Endothelial cell (in vitro differentiated cells): Measurements from ENCODE around the gene PPP4C. TPM values are rescaled to one million over a fixed set of nuclear protein-coding genes. Genes with fewer than 3 reads are reported as not detected.

Source experiments
- DNase-seq: peaks from one replicate; pipeline ENCODE4 v3.0.0; 2021; ENCODE audit warnings: low spot score
- H3K27ac Mint-ChIP-seq: one replicate; pipeline ENCODE4 v1.8.0; 2021; ENCODE audit warnings: mixed read lengths, inconsistent platforms; ENCODE audit not compliant: unreplicated experiment
- H3K27me3 Mint-ChIP-seq: one replicate; pipeline ENCODE4 v1.8.0; 2021; ENCODE audit warnings: mild to moderate bottlenecking, moderate library complexity, mixed read lengths, inconsistent platforms; ENCODE audit not compliant: unreplicated experiment
- H3K36me3 Mint-ChIP-seq: one replicate; pipeline ENCODE4 v1.8.0; 2021; ENCODE audit warnings: mild to moderate bottlenecking, low read depth, mixed read lengths, inconsistent platforms; ENCODE audit not compliant: unreplicated experiment
- H3K4me1 Mint-ChIP-seq: one replicate; pipeline ENCODE4 v1.8.0; 2021; ENCODE audit warnings: mild to moderate bottlenecking, mixed read lengths, inconsistent platforms; ENCODE audit not compliant: unreplicated experiment
- H3K4me3 Mint-ChIP-seq: one replicate; pipeline ENCODE4 v1.8.0; 2021; ENCODE audit warnings: mild to moderate bottlenecking, mixed read lengths, inconsistent platforms; ENCODE audit not compliant: unreplicated experiment
- H3K9me3 Mint-ChIP-seq: one replicate; pipeline ENCODE4 v1.8.0; 2021; ENCODE audit warnings: mixed read lengths, inconsistent platforms; ENCODE audit not compliant: unreplicated experiment
- total RNA-seq: library from RNA; stranded (reverse); fragmentation: NEBNext Ultra II Directional; extraction: Animal tissue kit (Norgen Biotek cat#: 25700); gene quantifications from one replicate; pipeline ENCODE4 v1.2.1, GENCODE V29; 2021; ENCODE audit not compliant: unreplicated experiment
- TF ChIP-seq, protein P1 (sequence below): fragments of 200-600 bp; sonication (generic); IDR thresholded peaks from one replicate; pipeline ENCODE4 v1.5.0; 2021; ENCODE audit warnings: antibody characterized with exemption; ENCODE audit not compliant: unreplicated experiment

PPP4C gene
- total RNA-seq, 1 donor from 2014 or later = 191 TPM

DNA sequence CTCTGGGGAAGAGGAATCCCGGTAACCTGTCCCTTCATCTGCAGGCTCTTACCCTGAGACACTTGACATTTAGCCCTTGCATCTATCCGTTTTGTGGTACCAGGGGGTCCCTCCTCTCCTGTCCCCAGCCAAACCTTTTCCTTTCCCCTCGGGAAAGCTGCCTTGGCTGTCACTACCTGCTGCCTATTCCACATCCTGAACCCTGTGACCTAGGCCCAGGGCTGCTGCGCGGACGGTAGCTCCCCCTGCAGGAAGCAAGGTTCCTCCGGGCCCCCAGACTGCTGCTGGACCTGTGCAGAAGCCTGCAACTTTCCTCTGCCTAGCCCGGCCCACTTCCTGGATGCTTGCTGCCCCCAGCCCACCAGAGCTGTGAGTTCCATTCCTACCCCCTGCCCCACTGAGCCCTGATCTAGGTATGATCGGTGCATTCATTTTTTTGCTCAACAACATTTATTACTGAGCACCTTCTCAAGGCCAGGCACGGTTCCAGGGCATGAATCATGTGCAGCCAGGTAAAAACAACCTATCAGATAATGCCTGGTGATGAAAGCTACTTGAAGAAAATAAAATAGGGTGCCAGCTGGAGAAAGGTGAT is 20.7 kb upstream of the PPP4C start:
- Mint-ChIP-seq H3K4me3 (peak overlapping the region; percentile 51), H3K9me3 (no peaks in the 10 kb centered on the region), H3K4me1 (peaks cover 21% of the 10 kb centered on the region), H3K36me3 (peaks cover 4% of the 10 kb centered on the region), H3K27me3 (peaks cover 3% of the 10 kb centered on the region), H3K27ac (no peak overlapping the region)
- DNase-seq = peak; percentile 76
- TF ChIP-seq, protein P1, sequence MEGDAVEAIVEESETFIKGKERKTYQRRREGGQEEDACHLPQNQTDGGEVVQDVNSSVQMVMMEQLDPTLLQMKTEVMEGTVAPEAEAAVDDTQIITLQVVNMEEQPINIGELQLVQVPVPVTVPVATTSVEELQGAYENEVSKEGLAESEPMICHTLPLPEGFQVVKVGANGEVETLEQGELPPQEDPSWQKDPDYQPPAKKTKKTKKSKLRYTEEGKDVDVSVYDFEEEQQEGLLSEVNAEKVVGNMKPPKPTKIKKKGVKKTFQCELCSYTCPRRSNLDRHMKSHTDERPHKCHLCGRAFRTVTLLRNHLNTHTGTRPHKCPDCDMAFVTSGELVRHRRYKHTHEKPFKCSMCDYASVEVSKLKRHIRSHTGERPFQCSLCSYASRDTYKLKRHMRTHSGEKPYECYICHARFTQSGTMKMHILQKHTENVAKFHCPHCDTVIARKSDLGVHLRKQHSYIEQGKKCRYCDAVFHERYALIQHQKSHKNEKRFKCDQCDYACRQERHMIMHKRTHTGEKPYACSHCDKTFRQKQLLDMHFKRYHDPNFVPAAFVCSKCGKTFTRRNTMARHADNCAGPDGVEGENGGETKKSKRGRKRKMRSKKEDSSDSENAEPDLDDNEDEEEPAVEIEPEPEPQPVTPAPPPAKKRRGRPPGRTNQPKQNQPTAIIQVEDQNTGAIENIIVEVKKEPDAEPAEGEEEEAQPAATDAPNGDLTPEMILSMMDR = peak; percentile 62

DNA sequence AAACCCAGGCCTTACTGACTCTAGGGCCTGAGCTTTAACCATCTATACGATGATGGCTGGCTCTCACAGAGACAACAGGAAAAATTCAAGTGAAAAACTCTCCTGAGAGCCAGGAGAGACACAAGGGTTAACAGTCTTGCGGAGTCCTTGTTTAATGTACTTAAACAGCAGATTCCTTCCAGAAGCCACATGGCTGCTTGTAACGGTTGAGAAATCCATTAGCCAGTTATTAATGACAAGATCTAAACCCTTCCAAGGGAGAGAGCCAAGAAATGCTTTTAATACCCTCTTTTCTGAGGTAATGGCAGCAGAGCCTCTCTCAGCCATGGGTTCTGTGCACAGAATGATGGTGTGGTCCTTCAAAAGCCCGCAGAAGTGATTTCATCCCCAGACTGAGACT is 15.4 kb upstream of the PPP4C start:
- peaks cover 2% of the 10 kb centered on the region for H3K27me3 Mint-ChIP-seq
- H3K27ac Mint-ChIP-seq = no peak overlapping the region
- peaks cover 6% of the 10 kb centered on the region for H3K36me3 Mint-ChIP-seq
- DNase-seq = no peak
- TF ChIP-seq, protein P1 = no peak
- H3K9me3 Mint-ChIP-seq = no peaks in the 10 kb centered on the region
- no peak overlapping the region for H3K4me3 Mint-ChIP-seq
- peaks cover 2% of the 10 kb centered on the region for H3K4me1 Mint-ChIP-seq

DNA sequence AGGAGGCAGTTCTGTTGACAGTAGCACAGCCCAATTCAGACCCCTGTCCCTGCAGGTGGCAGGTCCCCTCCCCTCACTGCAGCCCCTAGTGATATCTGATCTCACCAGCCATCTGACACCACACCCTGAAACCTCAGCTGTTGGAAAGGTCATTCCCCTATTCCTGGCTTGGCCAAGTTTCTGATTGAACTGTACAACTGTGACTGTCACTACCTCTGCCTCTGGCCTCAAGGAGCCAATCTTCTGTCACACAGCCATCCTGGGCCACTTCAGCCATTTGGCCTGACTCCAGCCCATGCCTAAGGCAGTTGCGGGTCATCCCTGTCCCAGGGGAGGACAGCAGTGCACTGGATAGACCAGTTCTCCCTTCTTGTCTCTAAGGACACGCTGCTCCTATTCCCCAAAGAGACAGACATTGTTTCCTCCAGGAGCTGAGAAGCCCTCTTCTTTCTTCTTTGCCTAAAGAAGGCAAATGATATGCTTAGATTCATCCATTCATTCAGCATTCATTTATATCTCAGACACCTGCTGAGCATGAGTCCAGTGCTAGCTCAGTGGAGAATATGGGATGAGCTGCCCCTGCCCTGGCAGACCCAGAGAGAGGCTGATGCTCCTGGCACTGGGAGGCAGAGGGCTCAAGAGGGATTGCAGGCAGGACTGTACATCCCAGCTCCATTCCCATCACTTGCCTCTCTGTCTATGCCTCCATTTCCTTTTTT is 14.8 kb upstream of the PPP4C start:
- TF ChIP-seq, protein P1 = no peak
- H3K9me3 Mint-ChIP-seq = no peaks in the 10 kb centered on the region
- no peak overlapping the region for H3K4me3 Mint-ChIP-seq
- peaks cover 2% of the 10 kb centered on the region for H3K27me3 Mint-ChIP-seq
- peaks cover 6% of the 10 kb centered on the region for H3K36me3 Mint-ChIP-seq
- H3K4me1 Mint-ChIP-seq = peaks cover 2% of the 10 kb centered on the region
- DNase-seq = no peak
- no peak overlapping the region for H3K27ac Mint-ChIP-seq

DNA sequence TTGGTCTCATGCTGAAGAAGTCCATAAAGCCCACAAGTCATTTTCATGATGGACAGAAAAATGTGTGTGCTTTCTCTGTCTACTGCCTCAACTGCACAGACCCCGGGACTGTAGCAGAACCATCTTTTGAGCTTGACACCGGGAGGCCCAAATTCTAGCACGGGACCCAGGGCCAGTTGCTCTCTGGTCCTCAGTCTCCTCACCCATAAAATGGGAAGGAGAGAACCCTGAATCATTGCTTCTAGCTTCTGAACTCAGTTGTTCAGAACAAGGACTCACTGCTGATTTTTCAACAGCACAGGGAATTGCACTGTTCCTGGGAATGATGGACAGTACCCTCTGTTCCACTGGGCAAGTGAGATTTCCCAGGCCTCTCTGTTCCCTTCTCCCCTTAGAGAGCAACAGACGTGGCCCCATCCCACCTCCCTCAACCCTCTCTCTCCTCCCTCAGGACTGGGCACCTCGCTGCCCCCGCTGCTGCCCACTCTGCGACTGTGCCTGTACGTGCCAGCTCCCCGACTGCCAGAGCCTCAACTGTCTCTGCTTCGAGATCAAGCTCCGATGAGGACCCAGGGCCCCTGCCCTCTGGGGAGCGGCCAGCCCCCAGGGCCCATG is 12.4 kb upstream of the PPP4C start:
- DNase-seq = no peak
- no peak overlapping the region for H3K4me3 Mint-ChIP-seq
- H3K9me3 Mint-ChIP-seq = no peaks in the 10 kb centered on the region
- peaks cover 14% of the 10 kb centered on the region for H3K4me1 Mint-ChIP-seq
- TF ChIP-seq, protein P1 = no peak
- H3K27ac Mint-ChIP-seq = no peak overlapping the region
- H3K36me3 Mint-ChIP-seq = peaks cover 20% of the 10 kb centered on the region
- peaks cover 6% of the 10 kb centered on the region for H3K27me3 Mint-ChIP-seq
